OCI-LY3 (cell line): ENCODE results near the gene UNC5C.

Experiments
- EZH2phosphoT487 ChIP-seq: fragments of 200-600 bp; shearing (Covaris generic); IDR thresholded peaks from 2 replicates; pipeline ENCODE4 v1.6.1; 2018; ENCODE audit warnings: antibody characterized with exemption, mixed run types, low read depth
- TF ChIP-seq, protein P1 (sequence below): fragments of 200-600, 300-600 bp; sonication (generic); IDR thresholded peaks from 2 replicates; pipeline ENCODE4 v1.5.1; 2014; ENCODE audit warnings: antibody characterized with exemption, low read length, low read depth

DNA sequence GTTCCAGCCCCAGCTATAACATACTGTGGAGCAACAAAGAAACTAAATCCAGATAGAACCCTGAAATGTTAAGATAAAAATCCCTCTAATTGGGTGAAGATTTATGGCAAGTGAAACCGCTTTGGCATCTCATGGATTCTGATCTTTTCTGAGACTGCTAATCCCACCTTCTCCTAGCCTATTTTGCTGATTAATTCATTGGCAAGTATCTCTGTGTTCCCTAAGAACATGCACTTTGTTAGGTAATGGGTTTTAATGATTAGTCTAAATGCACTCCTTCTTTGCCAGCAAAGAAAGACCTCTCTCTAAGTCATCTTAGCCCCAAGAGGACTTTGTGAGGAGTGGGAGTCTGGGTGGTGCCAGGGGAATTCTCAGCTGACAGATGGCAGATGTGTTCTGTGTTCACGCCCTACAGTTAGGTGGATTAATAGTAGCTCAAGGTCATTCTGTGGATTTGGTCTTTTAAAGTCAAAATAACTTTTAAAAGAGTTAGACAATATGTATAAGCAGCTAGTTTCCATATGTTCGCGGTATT is 171.3 kb downstream of the UNC5C start:
- TF ChIP-seq, protein P1, sequence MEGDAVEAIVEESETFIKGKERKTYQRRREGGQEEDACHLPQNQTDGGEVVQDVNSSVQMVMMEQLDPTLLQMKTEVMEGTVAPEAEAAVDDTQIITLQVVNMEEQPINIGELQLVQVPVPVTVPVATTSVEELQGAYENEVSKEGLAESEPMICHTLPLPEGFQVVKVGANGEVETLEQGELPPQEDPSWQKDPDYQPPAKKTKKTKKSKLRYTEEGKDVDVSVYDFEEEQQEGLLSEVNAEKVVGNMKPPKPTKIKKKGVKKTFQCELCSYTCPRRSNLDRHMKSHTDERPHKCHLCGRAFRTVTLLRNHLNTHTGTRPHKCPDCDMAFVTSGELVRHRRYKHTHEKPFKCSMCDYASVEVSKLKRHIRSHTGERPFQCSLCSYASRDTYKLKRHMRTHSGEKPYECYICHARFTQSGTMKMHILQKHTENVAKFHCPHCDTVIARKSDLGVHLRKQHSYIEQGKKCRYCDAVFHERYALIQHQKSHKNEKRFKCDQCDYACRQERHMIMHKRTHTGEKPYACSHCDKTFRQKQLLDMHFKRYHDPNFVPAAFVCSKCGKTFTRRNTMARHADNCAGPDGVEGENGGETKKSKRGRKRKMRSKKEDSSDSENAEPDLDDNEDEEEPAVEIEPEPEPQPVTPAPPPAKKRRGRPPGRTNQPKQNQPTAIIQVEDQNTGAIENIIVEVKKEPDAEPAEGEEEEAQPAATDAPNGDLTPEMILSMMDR: no peak
- no peak for TF ChIP-seq EZH2phosphoT487
